A549 (cell line): ENCODE measurements around the gene ANKRD10. TPM values are rescaled to one million over a fixed set of nuclear protein-coding genes. Genes with fewer than 3 reads are reported as not detected.

Experiments
- ATAC-seq, 2 experiments: fragments of 200-7000 bp in 1 of 2; fragments of >200 bp in 1 of 2; cut with Nextera tagmentation in 1 of 2; cut with Tn5 transposase in 1 of 2; 3 replicates each; pipeline versions ENCODE4 v1.8.0 to v1.9.1; 2018 to 2020; ENCODE audit warnings: mild to moderate bottlenecking in 1 of 2, moderate library complexity in 1 of 2
- CTCF ChIA-PET: fragments of 300-600 bp; sonication (Branson Sonifier 250); formaldehyde crosslinking; extraction: SDS; loops from one replicate; lab custom pipeline; 2021; ENCODE audit warnings: antibody characterized with exemption, inconsistent platforms; lab: Yijun Ruan, JAX
- POLR2A ChIA-PET: fragments of 350-600 bp; formaldehyde crosslinking; extraction: SDS; loops from one replicate; lab custom pipeline; 2021; ENCODE audit warnings: antibody characterized with exemption, inconsistent platforms; lab: Yijun Ruan, JAX
- DNase-seq, 2 experiments: peaks; one replicate each; pipeline versions ENCODE4 v3.0.0 to v3.0.0-alpha.2; 2011 to 2016; ENCODE audit warnings: low read depth in 1 of 2, low spot score in 1 of 2
- FAIRE-seq: peaks from 2 replicates; lab custom pipeline; 2011; peaks lifted over from hg19 to GRCh38; lab: Jason Lieb, UNC
- H3K27ac ChIP-seq, 2 experiments: fragments of >200 bp; sonication (Bioruptor Twin); formaldehyde crosslinking; 3 replicates each; pipeline ENCODE4 v1.5.1; 2016 to 2017
- H3K4me1 ChIP-seq: fragments of >200 bp; sonication (Bioruptor Twin); formaldehyde crosslinking; 3 replicates; pipeline ENCODE4 v1.6.1; 2016
- H3K4me2 ChIP-seq: fragments of >200 bp; sonication (Bioruptor Twin); formaldehyde crosslinking; 3 replicates; pipeline ENCODE4 v1.6.1; 2016
- H3K4me3 ChIP-seq: fragments of >200 bp; sonication (Bioruptor Twin); formaldehyde crosslinking; 3 replicates; pipeline ENCODE4 v1.5.1; 2016
- H3K9me3 ChIP-seq: fragments of >200 bp; sonication (Bioruptor Twin); formaldehyde crosslinking; 3 replicates; pipeline ENCODE4 v1.6.1; 2016
- CHD2 ChIP-seq: fragments of 150-350 bp; IDR thresholded peaks from 2 replicates; pipeline ENCODE4 v1.6.1; 2014; ENCODE audit warnings: low read length; ENCODE audit not compliant: partially characterized antibody
- CTCF ChIP-seq: fragments of >200 bp; sonication (Bioruptor Twin); formaldehyde crosslinking; IDR thresholded peaks from 3 replicates; pipeline ENCODE4 v1.5.1; 2016
- FOSL2 ChIP-seq, 2 experiments: fragments of 450-650 bp in 1 of 2; fragments of >200 bp in 1 of 2; sonication (Bioruptor Twin) in 1 of 2; formaldehyde crosslinking; IDR thresholded peaks; 2 replicates each; pipeline versions ENCODE4 v1.5.0 to v1.6.1; 2016 to 2020; ENCODE audit warnings: mild to moderate bottlenecking in 1 of 2, moderate library complexity in 1 of 2
- HEYL ChIP-seq: fragments of 250-450 bp; sonication (Bioruptor Pico); IDR thresholded peaks from 2 replicates; pipeline ENCODE4 v1.8.0; 2021; ENCODE audit warnings: mild to moderate bottlenecking, moderate library complexity
- HOXB13 ChIP-seq: fragments of 250-450 bp; sonication (Bioruptor Pico); IDR thresholded peaks from 2 replicates; pipeline ENCODE4 v1.5.0; 2020; ENCODE audit warnings: low read depth, mild to moderate bottlenecking, moderate library complexity
- HOXB5 ChIP-seq: fragments of 250-450 bp; sonication (Bioruptor Pico); IDR thresholded peaks from 2 replicates; pipeline ENCODE4 v1.5.0; 2020; ENCODE audit warnings: mild to moderate bottlenecking, moderate library complexity
- JUN ChIP-seq, 2 experiments: fragments of >200 bp; sonication (Bioruptor Twin); formaldehyde crosslinking; IDR thresholded peaks; 2 replicates in 1 of 2; 3 replicates in 1 of 2; pipeline ENCODE4 v1.6.1; 2016 to 2017
- KDM5A ChIP-seq: fragments of 200-600 bp; sonication (generic); IDR thresholded peaks from 2 replicates; pipeline ENCODE4 v1.6.1; 2016; ENCODE audit warnings: antibody characterized with exemption, mild to moderate bottlenecking
- MAFK ChIP-seq: fragments of 450-650 bp; IDR thresholded peaks from 2 replicates; pipeline ENCODE4 v1.6.1; 2014; ENCODE audit not compliant: partially characterized antibody
- MYC ChIP-seq: IDR thresholded peaks from 2 replicates; pipeline ENCODE4 v1.6.1; 2012; ENCODE audit warnings: mild to moderate bottlenecking, inconsistent platforms, low read length, improper control_type of control experiment, borderline replicate concordance
- NFE2L2 ChIP-seq: fragments of 150-350 bp; conservative IDR thresholded peaks from 2 replicates; pipeline ENCODE4 v1.6.1; 2014; ENCODE audit warnings: low read length
- NR3C1 ChIP-seq: fragments of >200 bp; sonication (Bioruptor Twin); formaldehyde crosslinking; IDR thresholded peaks from 3 replicates; pipeline ENCODE4 v1.6.1; 2017
- PBX3 ChIP-seq: IDR thresholded peaks from 2 replicates; pipeline ENCODE4 v1.6.1; 2012
- RAD21 ChIP-seq, 2 experiments: fragments of >200 bp in 1 of 2; sonication (Bioruptor Twin) in 1 of 2; formaldehyde crosslinking in 1 of 2; IDR thresholded peaks in 1 of 2; conservative IDR thresholded peaks in 1 of 2; 2 replicates in 1 of 2; 3 replicates in 1 of 2; pipeline ENCODE4 v1.6.1; 2012 to 2018; ENCODE audit warnings: inconsistent platforms in 1 of 2
- RCOR1 ChIP-seq: fragments of 150-350 bp; IDR thresholded peaks from 2 replicates; pipeline ENCODE4 v1.6.1; 2014; ENCODE audit warnings: antibody characterized with exemption, low read length, low read depth
- REST ChIP-seq: fragments of 200-600 bp; sonication (generic); IDR thresholded peaks from 2 replicates; pipeline ENCODE4 v1.6.1; 2016; ENCODE audit warnings: antibody characterized with exemption, mild to moderate bottlenecking, moderate library complexity
- RNF2 ChIP-seq: fragments of 200-600 bp; sonication (generic); IDR thresholded peaks from 2 replicates; pipeline ENCODE4 v1.6.1; 2016; ENCODE audit warnings: low read depth, mild to moderate bottlenecking, antibody characterized with exemption, moderate library complexity, borderline replicate concordance
- USF2 ChIP-seq: fragments of 450-650 bp; IDR thresholded peaks from 2 replicates; pipeline ENCODE4 v1.6.1; 2014; ENCODE audit warnings: antibody characterized with exemption
- ZSCAN20 ChIP-seq: fragments of 250-450 bp; sonication (Bioruptor Pico); IDR thresholded peaks from 2 replicates; pipeline ENCODE4 v1.8.0; 2022; ENCODE audit warnings: mild to moderate bottlenecking, moderate library complexity
- WGBS: methylation state at CpG from one replicate; pipeline ENCODE4 v1.1.6; 2017; ENCODE audit errors: missing lambda C conversion rate; 5-methylcytosine and 5-hydroxymethylcytosine counted together
- polyA plus RNA-seq, 4 experiments: library from polyadenylated mRNA; depleted of rRNA in 3 of 4; stranded (reverse); fragments of >200 nt; fragmentation: RNase III in 1 of 4; extraction: RNeasy Plus Mini Kit Qiagen cat#74134 plus additional on column Dnase treatment in 1 of 4; gene quantifications; 2 replicates in 3 of 4; 3 replicates in 1 of 4; pipeline ENCODE4 v1.2.3, GENCODE V29; 2011 to 2017

The ANKRD10 gene
- polyA plus RNA-seq, 2 of the 4 experiments (the other 2 are of a cell fraction): 32.1 to 66.0 TPM

GRCh38 chr13:110885966-110886869 is 28.7 kb downstream of the ANKRD10 start:
- Histone ChIP-seq H3K4me3 (no peak overlapping the region), H3K27ac (no peak overlapping the region), H3K4me2 (no peak overlapping the region), H3K4me1 (no peaks in the 10 kb centered on the region), H3K9me3 (no peaks in the 10 kb centered on the region)
- TF ChIP-seq MAFK (no peak), NFE2L2 (no peak), CTCF (no peak), HOXB13 (CRISPR knock-in tag) (no peak), USF2 (no peak), NR3C1 (no peak), CHD2 (no peak)
- FAIRE-seq (no peak), ATAC-seq (peak; percentile 71; a peak in 4 of 6 replicates), DNase-seq (no peak)
- CTCF ChIA-PET: interaction anchor here (0.7 to 1.4 kb wide), 2 partner anchors 28 to 106 kb away, joined by 3 to 4 read pairs; partner anchors contain the start of gene ANKRD10
- 79% methylated on average over 8 of the region's 8 CpGs for WGBS
- POLR2A ChIA-PET: interaction anchor here (0.6 kb wide), 1 partner anchor 13 kb away, joined by 8 read pairs; no protein-coding TSS in a partner anchor

GRCh38 chr13:110885516-110885915 is 29.4 kb downstream of the ANKRD10 start:
- CTCF ChIA-PET: interaction anchor here (1.4 kb wide), 1 partner anchor 29 kb away, joined by 3 read pairs; the partner anchor contains the start of gene ANKRD10
- Histone ChIP-seq H3K9me3 (no peaks in the 10 kb centered on the region), H3K4me2 (no peak overlapping the region), H3K4me1 (no peaks in the 10 kb centered on the region), H3K4me3 (no peak overlapping the region), H3K27ac (no peak overlapping the region)
- 86% methylated on average over 10 of the region's 10 CpGs for WGBS
- FAIRE-seq (no peak), ATAC-seq (no peak), DNase-seq (no peak)
- no peak for TF ChIP-seq USF2
- POLR2A ChIA-PET: no interaction called here

GRCh38 chr13:110884517-110884916 is 30.4 kb downstream of the ANKRD10 start:
- ATAC-seq (no peak), DNase-seq (no peak), FAIRE-seq (no peak)
- Histone ChIP-seq H3K9me3 (no peaks in the 10 kb centered on the region), H3K4me3 (no peak overlapping the region), H3K4me2 (no peak overlapping the region), H3K4me1 (no peaks in the 10 kb centered on the region), H3K27ac (no peak overlapping the region)
- ChIA-PET POLR2A (no interaction called here), CTCF (interaction anchor here (0.7 to 1.5 kb wide), 2 partner anchors 20 to 175 kb away, joined by 3 read pairs; no protein-coding TSS in a partner anchor)
- WGBS: 83% methylated on average over 3 of the region's 3 CpGs
- TF ChIP-seq MAFK (no peak), RAD21 (conservative IDR thresholded peaks at IDR 0.05 in 1 of 2, IDR thresholded peaks at IDR 0.05 in 1 of 2) (no peak), HOXB5 (CRISPR knock-in tag) (no peak), RCOR1 (no peak)

GRCh38 chr13:110883542-110883941 is 31.3 kb downstream of the ANKRD10 start:
- no peaks in the 10 kb centered on the region for H3K9me3 ChIP-seq
- CTCF ChIA-PET: interaction anchor here (1.5 kb wide), 1 partner anchor 174 kb away, joined by 3 read pairs; no protein-coding TSS in a partner anchor
- WGBS: 89% methylated on average over 7 of the region's 7 CpGs
- no peak for FAIRE-seq
- ATAC-seq: no peak
- H3K4me2 ChIP-seq: no peak overlapping the region
- no peak overlapping the region for H3K4me3 ChIP-seq
- no peak overlapping the region for H3K27ac ChIP-seq
- POLR2A ChIA-PET: no interaction called here
- no peaks in the 10 kb centered on the region for H3K4me1 ChIP-seq
- DNase-seq: no peak
- no peak for TF ChIP-seq NFE2L2
- no peak for TF ChIP-seq REST
- no peak for TF ChIP-seq JUN (IDR thresholded peaks at IDR 0.05)
- TF ChIP-seq PBX3: no peak
- TF ChIP-seq KDM5A: no peak
- no peak for TF ChIP-seq ZSCAN20
- no peak for TF ChIP-seq RNF2
- TF ChIP-seq MYC: no peak
- TF ChIP-seq HEYL (CRISPR knock-in tag): no peak
- no peak for TF ChIP-seq FOSL2 (IDR thresholded peaks at IDR 0.05)
- TF ChIP-seq FOSL2 (CRISPR knock-in tag; IDR thresholded peaks at IDR 0.05): no peak
